ENCODE results near the gene CDK6.
"Not testable (repeated sequence)": the region's sequence is repeated elsewhere in the genome, so short reads cannot be mapped to it uniquely, and the experiment has no call there.

CDK6 gene

GRCh38 chr7:92604517-92604916 lies 231.9 kb downstream of the CDK6 start:
- H3K36me3 ChIP-seq (ENCODE audit: control insufficient read depth, insufficient read depth, low read length); H3K9ac ChIP-seq (ENCODE audit: low read length); H3K27me3 ChIP-seq (ENCODE audit: control insufficient read depth, insufficient read depth, low read length); H3K9me3 ChIP-seq (ENCODE audit: control insufficient read depth, low read length); H3K4me3 ChIP-seq (ENCODE audit: low read length); H3K4me1 ChIP-seq (ENCODE audit: control insufficient read depth, insufficient read depth, low read length): not testable (repeated sequence)

GRCh38 chr7:92603089-92603445 lies 233.3 kb downstream of the CDK6 start:
- Histone ChIP-seq H3K4me3 (ENCODE audit: low read length) (no peak overlapping the region), H3K36me3 (ENCODE audit: control insufficient read depth, insufficient read depth, low read length) (no peaks in the 10 kb centered on the region), H3K9ac (ENCODE audit: low read length) (no peak overlapping the region), H3K9me3 (ENCODE audit: control insufficient read depth, low read length) (no peaks in the 10 kb centered on the region), H3K4me1 (ENCODE audit: control insufficient read depth, insufficient read depth, low read length) (no peaks in the 10 kb centered on the region), H3K27me3 (ENCODE audit: control insufficient read depth, insufficient read depth, low read length) (no peaks in the 10 kb centered on the region)

GRCh38 chr7:92602352-92603088 lies 233.9 kb downstream of the CDK6 start:
- no peak overlapping the region for H3K9ac ChIP-seq (ENCODE audit: low read length)
- H3K9me3 ChIP-seq (ENCODE audit: control insufficient read depth, low read length), result no peaks in the 10 kb centered on the region
- H3K27me3 ChIP-seq (ENCODE audit: control insufficient read depth, insufficient read depth, low read length), result no peaks in the 10 kb centered on the region
- no peaks in the 10 kb centered on the region for H3K36me3 ChIP-seq (ENCODE audit: control insufficient read depth, insufficient read depth, low read length)
- no peaks in the 10 kb centered on the region for H3K4me1 ChIP-seq (ENCODE audit: control insufficient read depth, insufficient read depth, low read length)
- H3K4me3 ChIP-seq (ENCODE audit: low read length), result no peak overlapping the region

GRCh38 chr7:92598310-92598981 lies 237.9 kb downstream of the CDK6 start:
- Histone ChIP-seq H3K9ac (ENCODE audit: low read length) (no peak overlapping the region), H3K9me3 (ENCODE audit: control insufficient read depth, low read length) (no peaks in the 10 kb centered on the region)

GRCh38 chr7:92595281-92595680 lies 241.1 kb downstream of the CDK6 start:
- Histone ChIP-seq H3K9me3 (ENCODE audit: control insufficient read depth, low read length) (no peaks in the 10 kb centered on the region), H3K4me1 (ENCODE audit: control insufficient read depth, insufficient read depth, low read length) (no peaks in the 10 kb centered on the region), H3K27me3 (ENCODE audit: control insufficient read depth, insufficient read depth, low read length) (no peaks in the 10 kb centered on the region), H3K4me3 (ENCODE audit: low read length) (no peak overlapping the region), H3K9ac (ENCODE audit: low read length) (no peak overlapping the region), H3K36me3 (ENCODE audit: control insufficient read depth, insufficient read depth, low read length) (no peaks in the 10 kb centered on the region)

More at GRCh38 chr7:92598310-92598981, 237.9 kb downstream of the CDK6 start:
- Histone ChIP-seq H3K4me3 (ENCODE audit: low read length) (no peak overlapping the region), H3K27me3 (ENCODE audit: control insufficient read depth, insufficient read depth, low read length) (no peaks in the 10 kb centered on the region), H3K36me3 (ENCODE audit: control insufficient read depth, insufficient read depth, low read length) (no peaks in the 10 kb centered on the region), H3K4me1 (ENCODE audit: control insufficient read depth, insufficient read depth, low read length) (no peaks in the 10 kb centered on the region)

- Histone ChIP-seq H3K9me3 (ENCODE audit: control insufficient read depth, low read length) (no peaks in the 10 kb centered on the region), H3K27me3 (ENCODE audit: control insufficient read depth, insufficient read depth, low read length) (no peaks in the 10 kb centered on the region), H3K36me3 (ENCODE audit: control insufficient read depth, insufficient read depth, low read length) (no peaks in the 10 kb centered on the region), H3K4me1 (ENCODE audit: control insufficient read depth, insufficient read depth, low read length) (no peaks in the 10 kb centered on the region), H3K4me3 (ENCODE audit: low read length) (no peak overlapping the region), H3K9ac (ENCODE audit: low read length) (no peak overlapping the region)
Measured at GRCh38 chr7:92594746-92595145, 241.6 kb downstream of the CDK6 start.

GRCh38 chr7:92590711-92591310 lies 245.6 kb downstream of the CDK6 start:
- peaks cover 9% of the 10 kb centered on the region for H3K4me1 ChIP-seq (ENCODE audit: control insufficient read depth, insufficient read depth, low read length)
- no peak overlapping the region for H3K9ac ChIP-seq (ENCODE audit: low read length)
- no peaks in the 10 kb centered on the region for H3K9me3 ChIP-seq (ENCODE audit: control insufficient read depth, low read length)
- no peaks in the 10 kb centered on the region for H3K27me3 ChIP-seq (ENCODE audit: control insufficient read depth, insufficient read depth, low read length)
- no peak overlapping the region for H3K4me3 ChIP-seq (ENCODE audit: low read length)
- no peaks in the 10 kb centered on the region for H3K36me3 ChIP-seq (ENCODE audit: control insufficient read depth, insufficient read depth, low read length)

- Histone ChIP-seq H3K27me3 (ENCODE audit: control insufficient read depth, insufficient read depth, low read length) (no peaks in the 10 kb centered on the region), H3K9ac (ENCODE audit: low read length) (peak overlapping the region; percentile 85), H3K36me3 (ENCODE audit: control insufficient read depth, insufficient read depth, low read length) (no peaks in the 10 kb centered on the region), H3K9me3 (ENCODE audit: control insufficient read depth, low read length) (no peaks in the 10 kb centered on the region), H3K4me3 (ENCODE audit: low read length) (peak overlapping the region; percentile 75), H3K4me1 (ENCODE audit: control insufficient read depth, insufficient read depth, low read length) (peaks cover 9% of the 10 kb centered on the region)
Measured at GRCh38 chr7:92589056-92589455, 247.3 kb downstream of the CDK6 start.

GRCh38 chr7:92588561-92588960 lies 247.8 kb downstream of the CDK6 start:
- H3K4me1 ChIP-seq (ENCODE audit: control insufficient read depth, insufficient read depth, low read length), result peaks cover 9% of the 10 kb centered on the region
- H3K27me3 ChIP-seq (ENCODE audit: control insufficient read depth, insufficient read depth, low read length), result no peaks in the 10 kb centered on the region
- H3K36me3 ChIP-seq (ENCODE audit: control insufficient read depth, insufficient read depth, low read length), result no peaks in the 10 kb centered on the region
- H3K9ac ChIP-seq (ENCODE audit: low read length), result no peak overlapping the region
- H3K4me3 ChIP-seq (ENCODE audit: low read length), result no peak overlapping the region
- H3K9me3 ChIP-seq (ENCODE audit: control insufficient read depth, low read length), result no peaks in the 10 kb centered on the region

GRCh38 chr7:92586841-92587240 lies 249.5 kb downstream of the CDK6 start:
- no peaks in the 10 kb centered on the region for H3K9me3 ChIP-seq (ENCODE audit: control insufficient read depth, low read length)
- H3K27me3 ChIP-seq (ENCODE audit: control insufficient read depth, insufficient read depth, low read length), result no peaks in the 10 kb centered on the region
- no peak overlapping the region for H3K4me3 ChIP-seq (ENCODE audit: low read length)
- H3K36me3 ChIP-seq (ENCODE audit: control insufficient read depth, insufficient read depth, low read length), result no peaks in the 10 kb centered on the region
- H3K9ac ChIP-seq (ENCODE audit: low read length), result no peak overlapping the region
- peaks cover 9% of the 10 kb centered on the region for H3K4me1 ChIP-seq (ENCODE audit: control insufficient read depth, insufficient read depth, low read length)

GRCh38 chr7:92586403-92586802 lies 250.0 kb downstream of the CDK6 start:
- peaks cover 9% of the 10 kb centered on the region for H3K4me1 ChIP-seq (ENCODE audit: control insufficient read depth, insufficient read depth, low read length)
- no peak overlapping the region for H3K9ac ChIP-seq (ENCODE audit: low read length)
- no peaks in the 10 kb centered on the region for H3K27me3 ChIP-seq (ENCODE audit: control insufficient read depth, insufficient read depth, low read length)
- H3K9me3 ChIP-seq (ENCODE audit: control insufficient read depth, low read length), result no peaks in the 10 kb centered on the region
- H3K36me3 ChIP-seq (ENCODE audit: control insufficient read depth, insufficient read depth, low read length), result no peaks in the 10 kb centered on the region
- no peak overlapping the region for H3K4me3 ChIP-seq (ENCODE audit: low read length)

GRCh38 chr7:92584953-92585352 lies 251.4 kb downstream of the CDK6 start:
- no peak overlapping the region for H3K9ac ChIP-seq (ENCODE audit: low read length)
- no peaks in the 10 kb centered on the region for H3K27me3 ChIP-seq (ENCODE audit: control insufficient read depth, insufficient read depth, low read length)
- H3K9me3 ChIP-seq (ENCODE audit: control insufficient read depth, low read length), result no peaks in the 10 kb centered on the region
- no peaks in the 10 kb centered on the region for H3K36me3 ChIP-seq (ENCODE audit: control insufficient read depth, insufficient read depth, low read length)
- peaks cover 9% of the 10 kb centered on the region for H3K4me1 ChIP-seq (ENCODE audit: control insufficient read depth, insufficient read depth, low read length)
- no peak overlapping the region for H3K4me3 ChIP-seq (ENCODE audit: low read length)
